Fibroblast of lung (primary cell): ENCODE results near the gene RALGPS2.

Experiments used
- EZH2 ChIP-seq: IDR thresholded peaks from 2 replicates; pipeline ENCODE4 v1.5.1; 2012; ENCODE audit warnings: low read length, control low read depth, mild to moderate bottlenecking; ENCODE audit errors: missing control alignments
- TF ChIP-seq, protein P1 (sequence below), 2 donors: IDR thresholded peaks in 1 of 2; conservative IDR thresholded peaks in 1 of 2; 1 replicate in 1 of 2; 2 replicates in 1 of 2; pipeline ENCODE4 v1.5.1; 2011 to 2012; ENCODE audit warnings: low read length in 2 of 2, control low read depth in 1 of 2, inconsistent platforms in 1 of 2, low read depth in 1 of 2, mild to moderate bottlenecking in 1 of 2

DNA sequence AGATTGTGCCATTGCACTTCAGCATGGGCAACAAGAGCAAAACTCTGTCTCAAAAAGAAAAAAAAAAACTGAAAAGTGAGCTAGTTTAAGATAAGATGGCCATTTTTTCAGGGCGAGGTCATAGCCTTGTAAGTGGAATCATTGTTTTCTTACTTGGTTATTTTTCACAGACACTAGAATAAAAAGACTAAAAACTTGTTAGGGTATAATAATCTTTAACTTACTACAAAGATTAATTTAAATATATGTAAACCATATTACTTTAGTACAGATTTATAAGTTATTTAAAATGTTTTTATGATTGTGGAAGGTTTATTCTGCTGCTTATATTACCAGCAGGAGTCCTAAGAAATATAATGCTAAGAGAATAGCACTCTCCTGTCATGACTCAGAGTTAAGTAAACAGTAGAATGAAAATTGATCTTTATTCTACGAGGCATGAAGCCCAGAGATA, 122.4 kb downstream of the RALGPS2 start:
- TF ChIP-seq, protein P1, sequence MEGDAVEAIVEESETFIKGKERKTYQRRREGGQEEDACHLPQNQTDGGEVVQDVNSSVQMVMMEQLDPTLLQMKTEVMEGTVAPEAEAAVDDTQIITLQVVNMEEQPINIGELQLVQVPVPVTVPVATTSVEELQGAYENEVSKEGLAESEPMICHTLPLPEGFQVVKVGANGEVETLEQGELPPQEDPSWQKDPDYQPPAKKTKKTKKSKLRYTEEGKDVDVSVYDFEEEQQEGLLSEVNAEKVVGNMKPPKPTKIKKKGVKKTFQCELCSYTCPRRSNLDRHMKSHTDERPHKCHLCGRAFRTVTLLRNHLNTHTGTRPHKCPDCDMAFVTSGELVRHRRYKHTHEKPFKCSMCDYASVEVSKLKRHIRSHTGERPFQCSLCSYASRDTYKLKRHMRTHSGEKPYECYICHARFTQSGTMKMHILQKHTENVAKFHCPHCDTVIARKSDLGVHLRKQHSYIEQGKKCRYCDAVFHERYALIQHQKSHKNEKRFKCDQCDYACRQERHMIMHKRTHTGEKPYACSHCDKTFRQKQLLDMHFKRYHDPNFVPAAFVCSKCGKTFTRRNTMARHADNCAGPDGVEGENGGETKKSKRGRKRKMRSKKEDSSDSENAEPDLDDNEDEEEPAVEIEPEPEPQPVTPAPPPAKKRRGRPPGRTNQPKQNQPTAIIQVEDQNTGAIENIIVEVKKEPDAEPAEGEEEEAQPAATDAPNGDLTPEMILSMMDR (conservative IDR thresholded peaks at IDR 0.05 in 1 of 2, IDR thresholded peaks at IDR 0.05 in 1 of 2; ENCODE audit: low read depth in 1 of 2, low read length in 2 of 2), result no peak
- no peak for TF ChIP-seq EZH2
